Osteocyte (in vitro differentiated cells): ENCODE measurements around the gene CNRIP1. TPM values are rescaled to one million over a fixed set of nuclear protein-coding genes. Genes with fewer than 3 reads are reported as not detected.

Experiments
- DNase-seq: peaks from one replicate; pipeline ENCODE4 v3.0.0; 2021; ENCODE audit warnings: mixed read lengths; ENCODE audit not compliant: unreplicated experiment; ENCODE audit errors: extremely low spot score
- H3K27ac Mint-ChIP-seq: one replicate; pipeline ENCODE4 v1.8.0; 2021; ENCODE audit warnings: mild to moderate bottlenecking, mixed read lengths; ENCODE audit not compliant: unreplicated experiment
- H3K27me3 Mint-ChIP-seq: one replicate; pipeline ENCODE4 v1.8.0; 2021; ENCODE audit warnings: mixed read lengths; ENCODE audit not compliant: unreplicated experiment
- H3K36me3 Mint-ChIP-seq: one replicate; pipeline ENCODE4 v1.8.0; 2021; ENCODE audit warnings: mixed read lengths; ENCODE audit not compliant: unreplicated experiment
- H3K4me1 Mint-ChIP-seq: one replicate; pipeline ENCODE4 v1.8.0; 2021; ENCODE audit warnings: mixed read lengths; ENCODE audit not compliant: unreplicated experiment
- H3K4me3 Mint-ChIP-seq: one replicate; pipeline ENCODE4 v1.8.0; 2021; ENCODE audit warnings: mild to moderate bottlenecking, moderate library complexity, mixed read lengths; ENCODE audit not compliant: unreplicated experiment
- H3K9me3 Mint-ChIP-seq: one replicate; pipeline ENCODE4 v1.8.0; 2021; ENCODE audit warnings: mixed read lengths; ENCODE audit not compliant: unreplicated experiment
- CTCF ChIP-seq: fragments of 200-600 bp; sonication (generic); IDR thresholded peaks from 2 replicates; pipeline ENCODE4 v1.5.0; 2021; ENCODE audit warnings: antibody characterized with exemption, mild to moderate bottlenecking, moderate library complexity
- total RNA-seq: library from RNA; stranded (reverse); gene quantifications from 2 replicates; pipeline ENCODE4 v1.2.1, GENCODE V29; 2021

Gene CNRIP1
- total RNA-seq, 1 donor from 2014 or later, result 33.9 TPM

GRCh38 chr2:68345129-68345875, 25.6 kb upstream of the CNRIP1 start:
- Mint-ChIP-seq H3K4me1 (peaks cover 4% of the 10 kb centered on the region), H3K4me3 (no peak overlapping the region), H3K27me3 (peaks cover 25% of the 10 kb centered on the region), H3K9me3 (no peaks in the 10 kb centered on the region), H3K27ac (no peak overlapping the region), H3K36me3 (no peaks in the 10 kb centered on the region)
- TF ChIP-seq CTCF, result no peak
- no peak for DNase-seq

- Mint-ChIP-seq H3K36me3 (no peaks in the 10 kb centered on the region), H3K27ac (no peak overlapping the region), H3K9me3 (no peaks in the 10 kb centered on the region), H3K4me1 (peaks cover 4% of the 10 kb centered on the region), H3K4me3 (no peak overlapping the region), H3K27me3 (peaks cover 26% of the 10 kb centered on the region)
- no peak for TF ChIP-seq CTCF
- no peak for DNase-seq
Observed at GRCh38 chr2:68344031-68344430, 24.3 kb upstream of the CNRIP1 start.

GRCh38 chr2:68342470-68342869, 22.7 kb upstream of the CNRIP1 start:
- Mint-ChIP-seq H3K9me3 (no peaks in the 10 kb centered on the region), H3K27me3 (peaks cover 11% of the 10 kb centered on the region), H3K27ac (no peak overlapping the region), H3K36me3 (no peaks in the 10 kb centered on the region), H3K4me3 (no peak overlapping the region), H3K4me1 (peaks cover 4% of the 10 kb centered on the region)
- DNase-seq, result no peak
- TF ChIP-seq CTCF, result no peak

GRCh38 chr2:68341583-68341982, 21.8 kb upstream of the CNRIP1 start:
- TF ChIP-seq CTCF, result no peak
- no peak for DNase-seq
- Mint-ChIP-seq H3K4me3 (no peak overlapping the region), H3K36me3 (no peaks in the 10 kb centered on the region), H3K27ac (no peak overlapping the region), H3K27me3 (peaks cover 3% of the 10 kb centered on the region), H3K4me1 (peaks cover 4% of the 10 kb centered on the region), H3K9me3 (no peaks in the 10 kb centered on the region)

GRCh38 chr2:68341062-68341329, 21.2 kb upstream of the CNRIP1 start:
- Mint-ChIP-seq H3K4me3 (no peak overlapping the region), H3K4me1 (peaks cover 8% of the 10 kb centered on the region), H3K36me3 (no peaks in the 10 kb centered on the region), H3K27ac (no peak overlapping the region), H3K9me3 (peaks cover 4% of the 10 kb centered on the region), H3K27me3 (peaks cover 3% of the 10 kb centered on the region)
- no peak for TF ChIP-seq CTCF
- no peak for DNase-seq
